Measurements from ENCODE around the gene ABCB4. TPM values are rescaled to one million over a fixed set of nuclear protein-coding genes. Genes with fewer than 3 reads are reported as not detected.

ABCB4 gene
- total and polyA plus RNA-seq, 2 experiments from 2014 or later, result 1.2 to 1.5 TPM

- no peak overlapping the region for H3K4me3 Mint-ChIP-seq
- H3K27ac Mint-ChIP-seq, result no peak overlapping the region
- H3K79me2 ChIP-seq (replicated peaks; ENCODE audit: insufficient read depth), result no peaks in the 10 kb centered on the region
- no peaks in the 10 kb centered on the region for H3K36me3 Mint-ChIP-seq (ENCODE audit: low read depth)
- no peaks in the 10 kb centered on the region for H4K20me1 ChIP-seq (replicated peaks; ENCODE audit: insufficient read depth)
- peaks cover 6% of the 10 kb centered on the region for H3K4me1 Mint-ChIP-seq
- TF ChIP-seq REST (IDR thresholded peaks at IDR 0.05; ENCODE audit: unreplicated experiment), result no peak
- TF ChIP-seq STAT1 (IDR thresholded peaks at IDR 0.05; ENCODE audit: unreplicated experiment), result no peak
- TF ChIP-seq ZNF114 (CRISPR knock-in tag; IDR thresholded peaks at IDR 0.05), result no peak
- TF ChIP-seq EZH2phosphoT487 (IDR thresholded peaks at IDR 0.05; ENCODE audit: unreplicated experiment), result no peak
- TF ChIP-seq, protein P1, sequence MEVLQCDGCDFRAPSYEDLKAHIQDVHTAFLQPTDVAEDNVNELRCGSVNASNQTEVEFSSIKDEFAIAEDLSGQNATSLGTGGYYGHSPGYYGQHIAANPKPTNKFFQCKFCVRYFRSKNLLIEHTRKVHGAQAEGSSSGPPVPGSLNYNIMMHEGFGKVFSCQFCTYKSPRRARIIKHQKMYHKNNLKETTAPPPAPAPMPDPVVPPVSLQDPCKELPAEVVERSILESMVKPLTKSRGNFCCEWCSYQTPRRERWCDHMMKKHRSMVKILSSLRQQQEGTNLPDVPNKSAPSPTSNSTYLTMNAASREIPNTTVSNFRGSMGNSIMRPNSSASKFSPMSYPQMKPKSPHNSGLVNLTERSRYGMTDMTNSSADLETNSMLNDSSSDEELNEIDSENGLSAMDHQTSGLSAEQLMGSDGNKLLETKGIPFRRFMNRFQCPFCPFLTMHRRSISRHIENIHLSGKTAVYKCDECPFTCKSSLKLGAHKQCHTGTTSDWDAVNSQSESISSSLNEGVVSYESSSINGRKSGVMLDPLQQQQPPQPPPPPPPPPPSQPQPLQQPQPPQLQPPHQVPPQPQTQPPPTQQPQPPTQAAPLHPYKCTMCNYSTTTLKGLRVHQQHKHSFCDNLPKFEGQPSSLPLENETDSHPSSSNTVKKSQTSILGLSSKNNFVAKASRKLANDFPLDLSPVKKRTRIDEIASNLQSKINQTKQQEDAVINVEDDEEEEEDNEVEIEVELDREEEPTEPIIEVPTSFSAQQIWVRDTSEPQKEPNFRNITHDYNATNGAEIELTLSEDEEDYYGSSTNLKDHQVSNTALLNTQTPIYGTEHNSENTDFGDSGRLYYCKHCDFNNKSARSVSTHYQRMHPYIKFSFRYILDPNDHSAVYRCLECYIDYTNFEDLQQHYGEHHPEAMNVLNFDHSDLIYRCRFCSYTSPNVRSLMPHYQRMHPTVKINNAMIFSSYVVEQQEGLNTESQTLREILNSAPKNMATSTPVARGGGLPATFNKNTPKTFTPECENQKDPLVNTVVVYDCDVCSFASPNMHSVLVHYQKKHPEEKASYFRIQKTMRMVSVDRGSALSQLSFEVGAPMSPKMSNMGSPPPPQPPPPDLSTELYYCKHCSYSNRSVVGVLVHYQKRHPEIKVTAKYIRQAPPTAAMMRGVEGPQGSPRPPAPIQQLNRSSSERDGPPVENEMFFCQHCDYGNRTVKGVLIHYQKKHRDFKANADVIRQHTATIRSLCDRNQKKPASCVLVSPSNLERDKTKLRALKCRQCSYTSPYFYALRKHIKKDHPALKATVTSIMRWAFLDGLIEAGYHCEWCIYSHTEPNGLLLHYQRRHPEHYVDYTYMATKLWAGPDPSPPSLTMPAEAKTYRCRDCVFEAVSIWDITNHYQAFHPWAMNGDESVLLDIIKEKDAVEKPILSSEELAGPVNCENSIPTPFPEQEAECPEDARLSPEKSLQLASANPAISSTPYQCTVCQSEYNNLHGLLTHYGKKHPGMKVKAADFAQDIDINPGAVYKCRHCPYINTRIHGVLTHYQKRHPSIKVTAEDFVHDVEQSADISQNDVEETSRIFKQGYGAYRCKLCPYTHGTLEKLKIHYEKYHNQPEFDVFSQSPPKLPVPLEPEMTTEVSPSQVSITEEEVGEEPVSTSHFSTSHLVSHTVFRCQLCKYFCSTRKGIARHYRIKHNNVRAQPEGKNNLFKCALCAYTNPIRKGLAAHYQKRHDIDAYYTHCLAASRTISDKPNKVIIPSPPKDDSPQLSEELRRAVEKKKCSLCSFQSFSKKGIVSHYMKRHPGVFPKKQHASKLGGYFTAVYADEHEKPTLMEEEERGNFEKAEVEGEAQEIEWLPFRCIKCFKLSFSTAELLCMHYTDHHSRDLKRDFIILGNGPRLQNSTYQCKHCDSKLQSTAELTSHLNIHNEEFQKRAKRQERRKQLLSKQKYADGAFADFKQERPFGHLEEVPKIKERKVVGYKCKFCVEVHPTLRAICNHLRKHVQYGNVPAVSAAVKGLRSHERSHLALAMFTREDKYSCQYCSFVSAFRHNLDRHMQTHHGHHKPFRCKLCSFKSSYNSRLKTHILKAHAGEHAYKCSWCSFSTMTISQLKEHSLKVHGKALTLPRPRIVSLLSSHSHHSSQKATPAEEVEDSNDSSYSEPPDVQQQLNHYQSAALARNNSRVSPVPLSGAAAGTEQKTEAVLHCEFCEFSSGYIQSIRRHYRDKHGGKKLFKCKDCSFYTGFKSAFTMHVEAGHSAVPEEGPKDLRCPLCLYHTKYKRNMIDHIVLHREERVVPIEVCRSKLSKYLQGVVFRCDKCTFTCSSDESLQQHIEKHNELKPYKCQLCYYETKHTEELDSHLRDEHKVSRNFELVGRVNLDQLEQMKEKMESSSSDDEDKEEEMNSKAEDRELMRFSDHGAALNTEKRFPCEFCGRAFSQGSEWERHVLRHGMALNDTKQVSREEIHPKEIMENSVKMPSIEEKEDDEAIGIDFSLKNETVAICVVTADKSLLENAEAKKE (CRISPR knock-in tag; IDR thresholded peaks at IDR 0.05), result no peak
- TF ChIP-seq, protein P2, sequence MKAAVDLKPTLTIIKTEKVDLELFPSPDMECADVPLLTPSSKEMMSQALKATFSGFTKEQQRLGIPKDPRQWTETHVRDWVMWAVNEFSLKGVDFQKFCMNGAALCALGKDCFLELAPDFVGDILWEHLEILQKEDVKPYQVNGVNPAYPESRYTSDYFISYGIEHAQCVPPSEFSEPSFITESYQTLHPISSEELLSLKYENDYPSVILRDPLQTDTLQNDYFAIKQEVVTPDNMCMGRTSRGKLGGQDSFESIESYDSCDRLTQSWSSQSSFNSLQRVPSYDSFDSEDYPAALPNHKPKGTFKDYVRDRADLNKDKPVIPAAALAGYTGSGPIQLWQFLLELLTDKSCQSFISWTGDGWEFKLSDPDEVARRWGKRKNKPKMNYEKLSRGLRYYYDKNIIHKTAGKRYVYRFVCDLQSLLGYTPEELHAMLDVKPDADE (IDR thresholded peaks at IDR 0.05), result no peak
- TF ChIP-seq POLR2AphosphoS5 (IDR thresholded peaks at IDR 0.05; ENCODE audit: low read depth), result no peak
- TF ChIP-seq NANOG (IDR thresholded peaks at IDR 0.05; ENCODE audit: borderline replicate concordance), result no peak
- H3F3A ChIP-seq (replicated peaks; ENCODE audit: low read depth), result no peaks in the 10 kb centered on the region
- no peaks in the 10 kb centered on the region for H3K36me3 ChIP-seq (ENCODE audit: insufficient read depth)
- no peaks in the 10 kb centered on the region for H3K9me3 Mint-ChIP-seq
- H3K4me3 ChIP-seq, result no peak overlapping the region
- H2AFZ ChIP-seq, result 0 out of 2 replicates have a peak overlapping the region, but pooled peaks have one; percentile 28
- DNase-seq (ENCODE audit: low spot score) (no peak), ATAC-seq (no peak)
- no peaks in the 10 kb centered on the region for H3K27me3 ChIP-seq (ENCODE audit: insufficient read depth)
- no peak overlapping the region for H3K4me2 ChIP-seq
- peaks cover 5% of the 10 kb centered on the region; the same call in 1 of the 2 replicates for H3K9me2 ChIP-seq (ENCODE audit: insufficient read depth)
- H3K4me1 ChIP-seq (ENCODE audit: insufficient read depth), result no peaks in the 10 kb centered on the region
- peaks cover 2% of the 10 kb centered on the region for H3K27me3 Mint-ChIP-seq (ENCODE audit: insufficient read depth, low read depth, poor library complexity)
- H3K27ac ChIP-seq (ENCODE audit: low read depth), result no peak overlapping the region
Measured at GRCh38 chr7:87517136-87517815, 41.8 kb upstream of the ABCB4 start.

All from GM23338 (cell line).